GM21423 (cell line): ENCODE results near the gene TANC1.

Experiments
- ATAC-seq: cut with Tn5 transposase; IDR thresholded peaks from one replicate; pipeline ENCODE4 v1.9.1; 2021; ENCODE audit warnings: mild to moderate bottlenecking, moderate library complexity; ENCODE audit not compliant: unreplicated experiment

Gene TANC1

DNA sequence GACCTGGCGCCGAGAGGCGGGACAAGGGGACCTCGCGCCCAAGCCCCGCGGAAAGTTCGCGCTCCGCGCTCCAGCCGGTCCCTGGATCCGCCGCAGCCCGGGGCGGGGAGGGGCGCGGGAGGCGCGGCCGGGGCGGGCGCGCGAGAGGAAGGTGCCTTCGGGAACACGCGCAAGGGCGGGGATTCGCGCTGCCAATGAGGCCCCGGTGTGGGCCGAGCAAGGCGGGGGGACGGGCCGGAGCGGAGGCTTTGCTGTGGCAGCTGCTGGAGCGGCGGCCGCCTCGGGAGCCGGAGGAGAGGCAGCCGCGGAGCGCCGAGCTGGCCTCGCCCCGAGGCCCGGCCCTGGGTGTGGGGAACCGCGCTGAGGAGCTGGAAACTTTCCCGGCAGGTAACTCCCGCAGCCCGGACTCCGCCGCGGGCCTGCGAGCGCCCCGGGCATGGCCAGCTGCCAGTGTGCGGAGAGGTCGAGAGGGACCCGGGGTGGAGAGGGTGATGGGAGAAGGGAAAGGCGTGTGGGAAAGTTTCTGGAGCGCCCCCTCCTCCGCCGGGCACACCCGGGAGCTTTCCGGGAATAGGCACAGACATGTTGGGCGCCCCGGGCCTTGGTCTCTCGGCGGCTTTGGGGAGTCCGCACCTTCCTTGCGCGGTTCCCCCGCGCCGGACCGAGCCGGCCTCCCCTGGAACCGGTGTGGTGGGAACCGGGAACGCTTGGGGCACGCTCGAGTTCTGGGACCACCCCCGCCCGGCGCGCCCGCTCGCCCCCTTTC is at the start of gene TANC1:
Gene TANC1, plus strand, starts transcription at position 245 of the 766 bp plus-strand sequence. CDS start 97,271 bp downstream, outside the sequence.
- ATAC-seq: peak; percentile 95

DNA sequence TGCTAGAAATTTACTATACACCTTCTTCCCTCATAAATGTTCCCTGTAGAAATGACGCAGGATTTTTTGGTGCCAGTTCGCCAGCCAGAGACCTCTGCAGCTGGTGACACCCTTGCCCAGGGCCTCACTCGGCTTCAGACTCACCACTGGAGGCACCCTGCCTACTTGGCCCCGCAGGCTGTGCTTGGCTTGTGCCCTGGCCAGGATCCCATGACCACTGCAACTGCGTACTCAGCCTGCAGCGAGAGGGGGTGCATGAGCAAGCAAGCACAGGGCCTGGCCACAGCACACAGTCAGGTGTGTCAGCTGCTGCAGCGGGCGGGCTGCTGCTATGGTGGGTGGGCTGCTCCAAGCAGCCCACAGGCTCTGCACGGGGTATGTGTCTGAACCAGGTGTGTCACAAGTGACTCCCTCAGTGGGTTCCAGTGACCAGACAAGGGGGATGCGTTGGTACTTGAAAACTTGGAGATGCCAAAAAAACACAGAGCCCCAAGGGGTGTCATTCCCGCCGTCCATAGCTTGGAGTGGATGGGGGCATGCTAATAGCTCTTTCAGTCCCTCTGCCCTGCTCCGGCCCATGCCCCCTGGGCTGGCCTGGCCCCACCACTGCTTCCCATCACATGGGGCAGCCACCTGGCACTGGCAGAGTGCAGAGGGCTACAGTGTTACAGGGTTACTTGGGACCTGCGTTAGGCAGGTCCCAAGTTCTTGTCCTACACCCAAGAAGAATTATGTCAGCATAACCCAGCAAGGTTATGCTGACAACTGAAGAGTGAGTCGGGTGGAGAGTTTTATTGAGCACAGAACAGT is 46.6 kb upstream of the TANC1 start:
- no peak for ATAC-seq

DNA sequence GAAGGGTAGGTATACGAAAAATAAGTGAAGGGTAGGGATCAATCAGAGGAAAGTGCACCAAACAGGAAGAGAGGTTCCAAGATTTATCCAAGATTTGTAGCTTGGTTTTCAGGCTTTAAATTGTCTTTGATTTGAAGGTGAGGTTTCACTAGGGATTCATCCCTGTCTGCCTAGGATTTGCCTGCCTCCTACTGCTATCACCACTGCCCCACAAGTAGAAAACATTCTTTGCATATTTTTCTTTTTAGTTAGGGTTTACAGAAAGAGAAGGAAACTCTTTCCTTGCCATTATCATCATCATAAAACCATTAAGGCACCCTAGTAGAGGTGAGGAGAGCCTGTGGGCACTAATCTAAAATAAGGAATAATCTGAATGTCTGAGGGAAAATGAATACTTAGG is 45.8 kb upstream of the TANC1 start:
- no peak for ATAC-seq

DNA sequence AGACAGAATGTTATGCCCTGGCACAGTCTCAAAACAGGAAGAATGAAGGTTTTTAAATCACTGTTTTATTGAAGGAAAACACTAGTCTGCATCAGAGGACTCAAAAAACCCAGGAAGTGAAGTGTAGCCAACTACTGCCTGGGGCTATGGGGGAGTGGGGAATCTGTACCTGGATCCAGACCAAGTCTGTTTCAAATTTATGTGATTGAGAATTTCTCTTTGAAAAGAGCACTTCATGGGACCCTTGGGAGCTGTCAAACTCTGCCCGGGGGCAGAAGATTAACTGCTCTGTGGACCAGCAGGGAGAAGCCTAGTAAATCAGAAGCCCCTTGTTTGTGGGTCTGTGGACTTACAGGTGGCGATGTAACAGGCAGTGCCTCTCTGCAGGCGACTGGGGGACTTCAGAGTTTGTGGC is 45.3 kb upstream of the TANC1 start:
- ATAC-seq: no peak

DNA sequence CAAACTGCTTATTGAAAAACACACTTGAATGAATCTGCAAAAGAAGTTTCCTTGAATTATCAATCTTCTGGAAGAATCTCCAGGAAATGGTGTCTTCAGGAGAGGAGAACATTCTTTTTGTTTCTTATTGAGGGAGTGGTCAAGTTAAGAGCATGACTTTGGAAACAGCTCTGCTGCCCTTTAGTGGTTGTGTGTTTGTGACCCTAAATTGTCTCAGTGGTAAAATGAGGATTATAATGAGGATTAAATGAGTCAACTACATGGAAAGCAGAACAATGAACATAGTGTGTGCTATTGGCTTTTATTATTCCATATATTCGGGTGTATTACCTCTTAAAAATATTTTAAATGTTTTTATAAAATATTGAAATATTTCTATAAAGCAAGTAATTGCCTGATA is 44.8 kb upstream of the TANC1 start:
- ATAC-seq: no peak

DNA sequence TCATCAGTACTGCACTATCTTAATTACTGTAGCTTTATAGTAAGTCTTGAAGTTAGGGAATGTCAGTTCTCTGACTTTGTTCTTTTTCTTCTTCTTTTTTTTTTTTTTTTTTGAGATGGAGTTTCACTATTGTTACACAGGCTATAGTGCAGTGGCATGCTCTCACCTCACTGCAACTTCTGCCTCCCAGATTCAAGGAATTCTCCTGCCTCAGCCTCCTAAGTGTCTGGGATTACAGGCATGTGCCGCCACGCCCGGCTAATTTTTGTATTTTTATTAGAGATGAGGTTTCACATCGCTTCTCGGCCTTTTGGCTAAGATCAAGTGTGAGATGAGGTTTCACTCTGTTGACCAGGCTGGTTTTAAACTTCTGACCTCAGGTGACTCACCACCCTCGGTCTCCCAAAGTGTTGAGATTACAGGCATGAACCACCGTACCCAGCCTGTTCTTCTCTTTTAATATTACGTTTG is 41.9 kb upstream of the TANC1 start:
- peak; percentile 51 for ATAC-seq

DNA sequence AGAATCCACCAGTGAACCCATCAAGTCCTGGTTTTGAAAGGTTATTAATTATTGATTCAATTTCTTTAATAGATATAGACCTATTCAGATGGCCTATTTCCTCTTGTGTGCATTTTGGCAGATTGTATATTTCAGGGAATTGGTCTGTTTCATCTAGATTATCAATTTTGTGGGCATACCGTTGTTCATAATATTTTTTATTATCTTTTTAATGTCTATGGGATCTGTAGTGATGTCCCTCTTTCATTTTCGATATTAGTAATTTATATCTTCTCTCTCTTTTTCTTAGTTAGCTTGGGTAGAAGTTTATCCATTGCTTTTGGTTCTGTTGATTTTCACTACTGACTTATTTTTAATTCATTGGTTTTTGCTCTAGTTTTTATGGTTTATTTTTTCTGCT is 39.9 kb upstream of the TANC1 start:
- ATAC-seq: no peak

DNA sequence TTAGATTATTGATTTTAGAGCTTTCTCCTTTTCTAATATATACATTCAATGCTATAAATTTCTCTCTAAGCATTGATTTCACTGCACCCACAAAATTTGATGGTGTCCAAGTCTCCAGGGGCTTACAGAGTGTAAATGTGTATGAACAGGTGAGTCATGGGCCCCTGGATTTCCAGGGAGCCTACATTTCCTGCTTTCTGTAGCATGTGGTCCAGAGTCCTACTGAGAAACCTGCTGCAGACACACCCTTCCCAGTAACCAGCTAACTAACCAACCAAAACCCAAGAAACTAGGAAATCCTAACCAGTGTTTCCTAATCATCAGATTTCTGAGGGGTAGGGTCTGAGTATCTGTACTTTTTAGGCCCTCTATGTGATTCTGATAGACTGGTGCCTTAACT is 39.5 kb upstream of the TANC1 start:
- no peak for ATAC-seq

DNA sequence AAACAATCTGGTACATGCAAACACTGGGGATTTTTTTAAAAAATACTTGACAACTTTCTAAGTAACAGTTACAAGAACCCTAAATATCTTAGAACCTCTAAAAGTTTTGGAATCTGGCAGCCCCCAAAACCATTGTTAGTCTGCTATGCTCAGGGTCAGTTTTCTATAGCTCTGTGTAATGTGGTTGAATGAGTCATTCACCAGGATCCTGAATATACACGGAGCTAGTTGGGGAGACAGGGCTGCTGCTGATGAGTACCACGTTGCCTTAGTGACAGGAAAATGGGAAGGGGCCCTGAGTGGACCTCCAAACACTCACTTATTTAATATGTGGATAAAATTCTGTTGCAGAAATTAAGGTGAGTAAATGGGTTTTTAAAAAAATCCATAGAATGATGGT is 36.9 kb upstream of the TANC1 start:
- no peak for ATAC-seq

DNA sequence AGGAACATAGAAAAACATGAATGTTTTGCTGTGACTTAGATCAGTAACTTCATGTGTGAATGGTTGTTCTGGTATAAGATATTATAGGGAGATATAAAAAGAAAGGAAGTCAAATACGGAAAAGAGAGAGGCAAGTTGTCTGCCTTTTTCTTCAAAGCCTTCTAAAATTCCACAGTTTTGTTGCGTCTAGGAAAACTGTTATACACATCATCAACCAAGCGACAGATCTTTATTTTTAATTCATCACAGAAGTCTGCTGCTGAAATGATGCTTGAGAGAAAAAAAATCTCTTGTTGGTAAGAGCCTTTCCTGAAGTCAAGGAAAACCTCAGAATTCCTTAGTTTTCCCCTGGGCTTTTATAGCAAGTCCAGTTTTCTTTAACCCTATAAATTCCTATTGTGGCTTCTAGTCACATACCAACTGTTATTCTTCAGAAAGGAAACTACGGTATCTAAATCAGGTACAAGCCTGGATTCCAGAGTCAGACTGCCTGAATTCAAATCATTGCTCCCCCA is 36.3 kb upstream of the TANC1 start:
- no peak for ATAC-seq

DNA sequence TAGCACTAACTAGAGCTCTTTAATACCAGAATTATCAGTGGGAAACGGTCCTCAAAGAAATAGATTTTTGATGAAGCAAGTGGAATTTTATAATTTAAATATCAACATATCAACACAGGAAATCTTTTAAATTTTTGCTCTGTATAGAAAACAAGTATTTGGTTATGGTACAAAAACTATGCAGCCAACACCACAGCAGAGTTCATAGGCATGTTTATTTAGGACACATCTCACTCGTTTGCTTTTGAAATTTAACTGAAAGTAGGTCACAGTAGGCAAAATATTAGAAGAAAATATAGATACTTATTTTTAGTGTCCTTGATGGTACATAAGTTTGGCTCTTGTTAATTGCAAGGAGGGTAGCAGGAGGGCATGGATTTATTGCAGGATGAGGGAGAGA is 34.3 kb upstream of the TANC1 start:
- ATAC-seq: no peak

DNA sequence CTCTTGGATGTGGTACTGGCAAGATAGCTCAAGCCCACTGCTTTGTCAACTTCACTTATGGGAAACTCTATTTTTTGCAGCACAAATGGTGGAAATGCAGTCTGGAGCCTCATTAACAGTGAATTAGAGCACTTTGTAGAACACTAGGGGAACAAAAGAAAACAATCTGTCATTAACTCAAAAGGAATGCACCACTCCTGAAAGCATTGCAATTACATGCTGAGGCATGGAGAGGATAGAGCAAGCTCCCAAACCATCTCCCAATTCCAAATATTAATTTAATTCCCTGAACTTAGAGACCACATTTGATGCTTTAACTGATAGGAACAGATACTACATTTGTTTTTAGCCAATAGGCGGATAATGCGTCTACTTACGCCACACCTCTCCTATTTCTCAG is 32.8 kb upstream of the TANC1 start:
- no peak for ATAC-seq

DNA sequence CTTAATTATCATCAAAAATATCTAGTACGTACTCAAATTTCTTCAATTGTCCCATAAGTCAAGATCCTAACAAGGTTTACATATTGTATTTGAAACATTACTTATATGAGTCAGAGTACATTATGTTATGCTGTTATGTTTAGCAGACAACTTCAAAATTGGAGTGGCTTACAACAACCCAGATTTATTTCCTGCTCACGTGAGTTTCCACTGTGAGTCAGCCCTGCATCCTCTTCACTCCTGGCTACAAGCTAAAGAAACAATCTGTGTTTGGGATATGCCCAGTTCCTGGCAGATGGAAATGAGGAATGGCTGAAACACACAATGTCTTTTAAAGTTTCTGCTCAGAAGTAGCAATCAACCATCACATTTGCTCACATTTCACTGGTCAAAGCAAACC is 31.5 kb upstream of the TANC1 start:
- no peak for ATAC-seq

DNA sequence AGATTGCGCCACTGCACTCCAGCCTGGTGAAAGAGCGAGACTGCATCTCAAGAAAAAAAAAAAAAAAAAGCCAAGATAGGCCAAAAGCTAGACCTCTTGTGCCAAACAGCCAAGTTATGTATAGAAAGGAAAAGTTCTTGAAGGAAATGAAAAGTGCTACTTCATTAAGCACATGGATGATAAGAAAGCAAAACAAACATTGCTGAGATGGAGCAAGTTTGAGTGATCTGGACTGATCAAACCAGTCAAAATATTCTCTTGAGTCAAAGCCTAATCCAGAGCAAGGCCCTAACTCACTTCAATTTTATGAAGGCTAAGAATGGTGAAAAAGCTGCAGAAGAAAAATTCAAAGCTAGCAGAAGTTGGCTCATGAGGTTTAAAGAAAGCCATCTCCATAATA is 28.1 kb upstream of the TANC1 start:
- no peak for ATAC-seq

DNA sequence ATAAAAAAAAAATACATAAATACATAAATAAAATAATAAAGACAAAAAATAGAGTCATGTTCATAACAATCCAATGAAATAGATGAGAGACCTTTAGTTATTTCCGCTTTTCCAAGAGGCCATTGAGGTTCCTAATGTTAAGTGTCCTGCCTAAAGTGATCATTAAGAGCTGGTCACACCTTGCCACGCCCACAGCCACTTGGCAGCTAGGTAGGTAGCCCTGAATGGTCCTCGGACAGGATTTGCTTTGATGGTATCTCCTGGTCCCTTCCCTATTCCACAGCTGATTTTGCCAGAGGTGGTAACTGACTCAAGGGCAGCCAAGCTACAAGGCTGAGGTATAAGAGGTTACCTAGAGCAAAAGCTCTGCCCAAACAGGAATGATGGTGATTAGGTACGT is 24.5 kb upstream of the TANC1 start:
- ATAC-seq: no peak

DNA sequence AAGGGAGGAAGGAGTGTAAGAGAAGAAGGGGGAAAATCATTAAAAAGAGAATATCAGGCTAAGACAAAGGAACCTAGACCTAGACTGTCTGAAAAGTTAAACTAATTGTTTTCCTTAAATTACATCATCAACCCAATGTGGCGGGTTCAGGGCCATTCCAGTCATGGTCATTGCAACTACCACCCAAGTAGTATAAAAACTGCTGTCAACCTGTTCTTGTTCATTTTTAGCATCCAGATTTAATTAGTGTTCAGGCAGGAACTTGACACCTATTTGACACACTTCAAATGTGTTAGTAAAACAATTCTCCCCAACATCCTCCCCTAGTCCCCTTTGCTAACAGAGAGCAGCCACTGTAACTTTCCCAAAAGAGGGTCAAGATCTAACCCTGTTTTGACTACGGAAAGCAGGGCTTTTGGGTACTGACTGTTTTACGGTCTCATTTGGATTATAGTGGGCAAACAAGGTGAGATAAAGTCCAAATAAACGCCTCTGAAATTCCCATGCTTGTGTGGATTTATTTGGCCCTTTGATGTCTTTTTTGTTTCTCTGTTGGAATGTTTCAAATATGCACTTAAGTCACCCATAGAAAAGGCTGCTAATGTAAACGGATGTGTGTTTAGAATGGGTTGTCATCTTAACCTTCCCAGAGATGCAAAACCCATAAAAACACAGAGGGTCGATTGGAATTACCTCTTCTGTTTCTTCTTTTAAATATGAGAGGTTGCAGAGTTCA is 19.3 kb upstream of the TANC1 start:
- no peak for ATAC-seq

DNA sequence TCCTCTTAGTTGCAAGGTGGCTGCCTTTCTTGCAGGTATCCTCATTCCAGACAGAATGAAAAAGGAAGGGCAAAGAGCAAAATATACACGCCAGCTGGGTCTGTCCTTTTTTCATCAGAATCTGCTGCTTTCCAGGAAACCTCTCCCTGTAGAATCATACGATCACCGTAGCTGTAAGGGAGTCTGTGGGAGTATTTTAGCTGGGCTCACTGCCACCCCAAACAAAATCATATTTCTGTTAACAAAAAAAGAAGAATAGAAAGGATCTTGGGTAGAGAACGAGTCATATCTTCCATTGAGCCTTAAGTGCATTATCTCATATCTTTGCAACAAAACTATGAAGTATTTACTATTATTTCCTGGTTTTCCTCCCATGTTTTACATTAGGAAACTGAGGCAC is 15.0 kb upstream of the TANC1 start:
- ATAC-seq: no peak

DNA sequence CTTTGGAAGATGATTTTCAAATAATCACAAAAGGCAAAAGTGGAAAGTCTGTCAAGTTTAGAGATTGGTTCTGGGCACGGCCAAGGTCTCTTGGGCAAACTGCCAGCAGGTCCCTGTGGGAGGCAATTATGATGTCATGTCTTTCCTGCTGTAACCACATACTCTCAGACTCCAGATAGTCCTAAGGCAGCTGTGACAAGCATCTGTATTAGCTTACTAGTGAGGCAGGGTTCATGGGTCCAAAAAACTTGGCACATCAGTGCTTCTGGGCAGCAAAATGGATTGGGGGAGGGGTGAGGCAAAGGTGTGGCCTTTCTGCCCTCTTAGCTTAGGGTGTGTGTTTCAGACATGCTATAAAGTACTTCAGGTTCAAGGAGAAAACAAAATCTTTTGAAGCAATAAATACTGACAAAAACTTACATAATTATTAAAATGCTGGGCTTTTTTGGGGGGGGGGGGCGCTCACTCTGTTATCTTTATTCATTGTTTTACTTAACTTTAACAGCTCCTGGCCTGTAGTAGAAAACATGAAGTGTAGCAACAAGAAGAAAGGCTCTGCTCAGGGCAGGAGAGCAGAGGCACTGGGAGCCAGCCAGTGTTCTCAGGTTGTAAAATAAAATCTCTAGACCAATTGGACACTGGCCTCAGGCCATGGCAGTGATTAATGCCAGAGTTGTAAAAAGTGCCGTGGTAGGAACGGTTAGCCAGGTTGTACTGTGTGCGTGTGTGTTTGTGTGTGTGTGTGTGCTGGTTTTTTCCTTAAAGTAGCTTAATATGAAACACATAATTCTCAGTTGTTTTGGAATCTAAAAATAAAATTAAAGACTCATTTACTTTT is 14.3 kb upstream of the TANC1 start:
- peak; percentile 68 for ATAC-seq

DNA sequence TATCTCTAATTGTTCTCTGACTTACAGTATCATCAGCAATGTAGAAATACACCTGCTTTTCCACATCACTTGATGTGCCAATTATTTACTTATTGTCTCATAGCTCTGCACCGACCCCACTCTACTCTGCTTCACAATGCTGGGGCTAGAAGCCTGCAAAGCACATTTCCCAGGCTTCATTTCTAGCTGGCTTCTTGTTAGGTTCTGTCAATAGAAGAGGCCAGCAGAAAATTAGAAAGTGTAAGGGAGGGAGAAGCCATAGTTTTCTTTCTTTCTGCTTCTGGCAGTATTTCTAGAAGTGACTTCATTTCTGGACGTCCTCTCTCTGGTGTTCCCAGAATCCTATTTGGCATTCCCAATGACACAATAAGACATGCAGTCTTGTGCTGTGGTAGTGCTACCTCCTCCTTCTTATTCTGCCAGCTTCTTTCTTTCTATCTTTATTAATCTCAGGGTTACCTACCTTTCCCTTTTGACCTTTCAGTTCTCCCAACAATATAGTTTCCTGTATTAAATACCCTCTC is 12.5 kb upstream of the TANC1 start:
- no peak for ATAC-seq

DNA sequence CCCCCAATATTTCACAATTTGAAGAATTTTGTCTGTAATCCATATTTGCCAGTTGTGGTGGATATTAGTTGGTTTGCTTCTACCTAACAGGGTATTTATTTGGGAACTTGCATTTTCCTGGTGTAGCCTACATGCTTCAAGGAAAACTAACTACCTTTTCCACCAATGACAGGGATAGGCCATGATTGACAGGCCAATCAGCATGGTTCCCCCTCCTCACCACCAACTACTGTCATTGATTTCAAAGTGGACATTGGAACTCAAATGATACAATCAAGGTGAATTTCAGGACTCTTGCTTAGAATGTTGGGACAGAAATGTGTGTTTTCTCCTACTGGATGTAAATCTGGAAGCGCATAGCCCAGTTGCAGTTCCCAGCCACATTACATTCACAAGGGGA is 10.1 kb upstream of the TANC1 start:
- ATAC-seq: no peak
